Endothelial cell (in vitro differentiated cells): Measurements from ENCODE around the gene ERC2. TPM values are rescaled to one million over a fixed set of nuclear protein-coding genes. Genes with fewer than 3 reads are reported as not detected.

Experiments
- DNase-seq: peaks from one replicate; pipeline ENCODE4 v3.0.0; 2021; ENCODE audit warnings: low spot score
- H3K27ac Mint-ChIP-seq: one replicate; pipeline ENCODE4 v1.8.0; 2021; ENCODE audit warnings: mixed read lengths, inconsistent platforms; ENCODE audit not compliant: unreplicated experiment
- H3K27me3 Mint-ChIP-seq: one replicate; pipeline ENCODE4 v1.8.0; 2021; ENCODE audit warnings: mild to moderate bottlenecking, moderate library complexity, mixed read lengths, inconsistent platforms; ENCODE audit not compliant: unreplicated experiment
- H3K36me3 Mint-ChIP-seq: one replicate; pipeline ENCODE4 v1.8.0; 2021; ENCODE audit warnings: mild to moderate bottlenecking, low read depth, mixed read lengths, inconsistent platforms; ENCODE audit not compliant: unreplicated experiment
- H3K4me1 Mint-ChIP-seq: one replicate; pipeline ENCODE4 v1.8.0; 2021; ENCODE audit warnings: mild to moderate bottlenecking, mixed read lengths, inconsistent platforms; ENCODE audit not compliant: unreplicated experiment
- H3K4me3 Mint-ChIP-seq: one replicate; pipeline ENCODE4 v1.8.0; 2021; ENCODE audit warnings: mild to moderate bottlenecking, mixed read lengths, inconsistent platforms; ENCODE audit not compliant: unreplicated experiment
- H3K9me3 Mint-ChIP-seq: one replicate; pipeline ENCODE4 v1.8.0; 2021; ENCODE audit warnings: mixed read lengths, inconsistent platforms; ENCODE audit not compliant: unreplicated experiment
- total RNA-seq: library from RNA; stranded (reverse); fragmentation: NEBNext Ultra II Directional; extraction: Animal tissue kit (Norgen Biotek cat#: 25700); gene quantifications from one replicate; pipeline ENCODE4 v1.2.1, GENCODE V29; 2021; ENCODE audit not compliant: unreplicated experiment
- TF ChIP-seq, protein P1 (sequence below): fragments of 200-600 bp; sonication (generic); IDR thresholded peaks from one replicate; pipeline ENCODE4 v1.5.0; 2021; ENCODE audit warnings: antibody characterized with exemption; ENCODE audit not compliant: unreplicated experiment

ERC2 gene
- total RNA-seq, 1 donor from 2014 or later, result 20.5 TPM

DNA sequence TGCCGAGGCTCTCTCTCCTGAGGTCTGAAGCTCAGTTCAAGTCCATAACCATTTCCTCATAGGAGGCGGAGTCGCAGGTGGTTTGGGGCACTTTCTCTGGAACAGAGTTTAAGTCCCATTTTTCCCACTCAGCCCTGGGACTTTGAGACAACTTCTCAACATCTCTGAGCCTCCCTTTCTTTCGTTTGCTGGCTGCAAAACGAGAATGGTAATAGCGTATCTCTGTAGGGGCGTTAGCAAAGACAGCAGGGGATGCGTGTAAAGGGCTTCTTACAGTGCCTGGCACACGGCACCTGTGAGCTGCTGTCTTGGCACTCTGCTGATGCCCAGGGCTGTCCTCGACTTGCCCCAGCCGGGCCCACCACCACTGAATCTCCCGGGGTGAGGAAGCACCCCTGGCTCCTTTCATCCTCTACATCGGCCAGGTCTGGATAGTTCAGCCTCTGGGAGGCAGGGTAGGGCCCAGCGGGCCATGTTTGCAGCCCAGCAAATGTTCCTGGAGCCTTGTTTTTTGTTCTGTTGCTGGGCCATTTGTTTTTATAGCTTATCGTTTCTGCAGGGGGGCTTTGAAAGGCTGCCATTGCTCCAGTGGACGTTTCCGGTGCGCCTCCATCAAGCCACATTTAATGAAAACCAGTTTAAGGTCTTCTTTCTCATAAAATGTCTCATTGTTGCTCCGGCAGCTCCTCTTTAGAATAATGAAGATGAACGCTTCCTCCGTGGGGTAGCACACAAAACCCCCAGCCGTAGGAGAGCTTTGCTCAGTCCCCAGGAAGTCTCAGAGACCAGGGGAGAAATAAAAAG, 921.2 kb downstream of the ERC2 start:
- Mint-ChIP-seq H3K9me3 (no peaks in the 10 kb centered on the region), H3K27me3 (peaks cover 3% of the 10 kb centered on the region), H3K4me1 (peaks cover 2% of the 10 kb centered on the region), H3K27ac (no peak overlapping the region), H3K4me3 (no peak overlapping the region), H3K36me3 (no peaks in the 10 kb centered on the region)
- TF ChIP-seq, protein P1, sequence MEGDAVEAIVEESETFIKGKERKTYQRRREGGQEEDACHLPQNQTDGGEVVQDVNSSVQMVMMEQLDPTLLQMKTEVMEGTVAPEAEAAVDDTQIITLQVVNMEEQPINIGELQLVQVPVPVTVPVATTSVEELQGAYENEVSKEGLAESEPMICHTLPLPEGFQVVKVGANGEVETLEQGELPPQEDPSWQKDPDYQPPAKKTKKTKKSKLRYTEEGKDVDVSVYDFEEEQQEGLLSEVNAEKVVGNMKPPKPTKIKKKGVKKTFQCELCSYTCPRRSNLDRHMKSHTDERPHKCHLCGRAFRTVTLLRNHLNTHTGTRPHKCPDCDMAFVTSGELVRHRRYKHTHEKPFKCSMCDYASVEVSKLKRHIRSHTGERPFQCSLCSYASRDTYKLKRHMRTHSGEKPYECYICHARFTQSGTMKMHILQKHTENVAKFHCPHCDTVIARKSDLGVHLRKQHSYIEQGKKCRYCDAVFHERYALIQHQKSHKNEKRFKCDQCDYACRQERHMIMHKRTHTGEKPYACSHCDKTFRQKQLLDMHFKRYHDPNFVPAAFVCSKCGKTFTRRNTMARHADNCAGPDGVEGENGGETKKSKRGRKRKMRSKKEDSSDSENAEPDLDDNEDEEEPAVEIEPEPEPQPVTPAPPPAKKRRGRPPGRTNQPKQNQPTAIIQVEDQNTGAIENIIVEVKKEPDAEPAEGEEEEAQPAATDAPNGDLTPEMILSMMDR, result no peak
- no peak for DNase-seq

DNA sequence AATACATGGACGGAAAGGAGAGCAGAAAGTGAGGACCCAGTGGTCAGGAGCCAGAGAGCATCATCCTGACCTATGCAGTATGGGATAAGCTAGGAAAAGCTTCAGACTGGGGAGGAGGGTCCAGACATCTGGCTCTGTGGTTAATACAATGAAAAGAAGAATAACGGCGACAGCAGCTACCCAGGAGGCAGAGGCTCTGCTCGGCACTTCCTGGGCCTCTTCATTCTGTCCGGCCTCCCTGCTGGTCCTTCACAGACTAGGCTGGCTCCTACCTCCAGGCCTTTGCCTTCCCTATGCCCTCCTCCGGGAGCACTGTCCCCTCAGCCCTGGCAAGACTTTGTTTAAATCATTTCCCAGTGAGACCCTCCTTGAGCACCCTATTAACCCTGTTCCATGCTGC, 922.3 kb downstream of the ERC2 start:
- peaks cover 3% of the 10 kb centered on the region for H3K27me3 Mint-ChIP-seq
- H3K4me3 Mint-ChIP-seq, result no peak overlapping the region
- DNase-seq, result no peak
- no peaks in the 10 kb centered on the region for H3K9me3 Mint-ChIP-seq
- H3K27ac Mint-ChIP-seq, result no peak overlapping the region
- H3K4me1 Mint-ChIP-seq, result peaks cover 2% of the 10 kb centered on the region
- no peaks in the 10 kb centered on the region for H3K36me3 Mint-ChIP-seq
- TF ChIP-seq, protein P1, result no peak

DNA sequence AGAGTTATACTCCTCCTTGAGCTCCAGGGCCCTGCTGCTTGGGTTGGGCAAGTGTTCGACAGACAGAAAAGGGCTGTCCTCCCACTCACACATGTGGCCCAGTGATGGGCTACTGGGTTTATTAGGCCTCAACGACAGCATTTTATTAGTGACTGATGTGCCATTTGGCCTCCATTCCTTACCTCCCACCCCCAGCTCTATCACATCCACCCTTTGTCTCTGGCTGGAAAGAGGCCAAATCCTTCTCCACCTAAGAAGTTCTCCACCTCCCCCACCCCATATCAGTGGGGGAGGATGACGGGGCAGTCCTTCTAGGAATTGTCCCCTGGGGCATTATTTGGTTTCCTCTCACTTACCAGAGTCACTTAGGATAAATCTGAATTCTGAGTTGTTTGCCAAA, 924.0 kb downstream of the ERC2 start:
- H3K36me3 Mint-ChIP-seq, result no peaks in the 10 kb centered on the region
- DNase-seq, result no peak
- H3K27me3 Mint-ChIP-seq, result peaks cover 3% of the 10 kb centered on the region
- H3K27ac Mint-ChIP-seq, result no peak overlapping the region
- H3K9me3 Mint-ChIP-seq, result no peaks in the 10 kb centered on the region
- TF ChIP-seq, protein P1, result no peak
- H3K4me3 Mint-ChIP-seq, result no peak overlapping the region
- peaks cover 2% of the 10 kb centered on the region for H3K4me1 Mint-ChIP-seq

DNA sequence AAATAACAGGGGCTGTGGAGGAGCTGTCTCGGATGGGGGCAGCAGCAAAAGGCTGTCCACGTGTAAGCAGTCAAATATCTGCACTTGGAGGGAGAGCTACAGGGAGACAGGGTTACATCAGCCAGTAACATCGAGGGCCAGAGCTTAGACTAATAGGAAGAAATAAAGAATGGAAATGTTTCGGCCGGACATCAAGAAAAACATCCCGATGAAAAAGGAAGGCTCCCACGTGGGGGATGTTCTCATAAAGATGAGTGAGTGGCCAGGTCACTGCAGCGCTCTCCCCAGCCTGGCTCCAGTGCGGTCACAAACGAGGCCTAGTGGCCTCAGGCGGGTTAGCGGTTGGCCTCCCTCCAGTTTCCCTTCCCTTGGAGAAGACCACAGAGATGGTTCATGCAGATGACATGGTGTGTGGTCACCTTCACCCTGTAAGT, 925.1 kb downstream of the ERC2 start:
- H3K9me3 Mint-ChIP-seq, result no peaks in the 10 kb centered on the region
- no peak for DNase-seq
- H3K4me1 Mint-ChIP-seq, result peaks cover 2% of the 10 kb centered on the region
- H3K27ac Mint-ChIP-seq, result no peak overlapping the region
- peaks cover 3% of the 10 kb centered on the region for H3K27me3 Mint-ChIP-seq
- TF ChIP-seq, protein P1, result no peak
- no peaks in the 10 kb centered on the region for H3K36me3 Mint-ChIP-seq
- H3K4me3 Mint-ChIP-seq, result no peak overlapping the region

DNA sequence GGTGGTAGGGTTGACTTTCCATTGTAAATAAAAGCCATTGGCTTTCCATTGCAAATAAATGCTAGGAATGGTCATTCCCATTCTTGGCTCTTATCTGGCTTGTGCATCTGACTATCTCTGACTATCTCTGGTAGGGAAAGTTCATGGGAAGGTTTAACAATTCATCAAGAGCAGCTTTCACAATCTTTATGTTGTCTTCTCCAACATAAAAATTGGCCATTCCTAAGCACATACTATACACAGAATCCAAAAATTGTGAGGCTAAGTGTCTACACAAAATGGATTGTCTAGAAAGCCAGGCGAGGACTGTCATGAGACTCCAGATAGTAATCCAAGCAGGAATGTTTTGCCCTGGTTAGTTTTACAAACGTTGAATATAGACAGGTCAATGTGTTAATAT, 926.8 kb downstream of the ERC2 start:
- no peak overlapping the region for H3K4me3 Mint-ChIP-seq
- TF ChIP-seq, protein P1, result no peak
- peaks cover 2% of the 10 kb centered on the region for H3K4me1 Mint-ChIP-seq

More for the DNA sequence above, 926.8 kb downstream of the ERC2 start:
- Mint-ChIP-seq H3K9me3 (no peaks in the 10 kb centered on the region), H3K27ac (no peak overlapping the region), H3K27me3 (peaks cover 3% of the 10 kb centered on the region), H3K36me3 (no peaks in the 10 kb centered on the region)
- no peak for DNase-seq
